Smooth muscle cell (in vitro differentiated cells): ENCODE results near the gene ARL8A. TPM values are rescaled to one million over a fixed set of nuclear protein-coding genes. Genes with fewer than 3 reads are reported as not detected.
"Not testable (repeated sequence)": the region's sequence is repeated elsewhere in the genome, so short reads cannot be mapped to it uniquely, and the experiment has no call there.

Experiments
- DNase-seq: peaks from one replicate; lab custom pipeline; 2025; ENCODE audit not compliant: unreplicated experiment; lab: John Stamatoyannopoulos, UW
- H2AFZ ChIP-seq: fragments of 200-600 bp; sonication (generic); 2 replicates; pipeline ENCODE4 v1.6.0; 2016; ENCODE audit warnings: antibody characterized with exemption, low read depth, mild to moderate bottlenecking
- H3F3A ChIP-seq: fragments of 200-600 bp; sonication (generic); 2 replicates; pipeline ENCODE4 v1.6.0; 2017; ENCODE audit warnings: antibody characterized with exemption, low read depth
- H3K27ac ChIP-seq: fragments of 200-600 bp; sonication (generic); 2 replicates; pipeline ENCODE4 v1.5.1; 2016; ENCODE audit warnings: low read depth, mild to moderate bottlenecking
- H3K27me3 ChIP-seq: fragments of 200-600 bp; sonication (generic); 2 replicates; pipeline ENCODE4 v1.6.1; 2016; ENCODE audit warnings: low read depth, mild to moderate bottlenecking
- H3K36me3 ChIP-seq: fragments of 200-600 bp; sonication (generic); 2 replicates; pipeline ENCODE4 v1.5.1; 2016; ENCODE audit warnings: low read depth
- H3K4me1 ChIP-seq: fragments of 200-600 bp; sonication (generic); 2 replicates; pipeline ENCODE4 v1.5.1; 2016; ENCODE audit warnings: low read depth
- H3K4me2 ChIP-seq: fragments of 200-600 bp; sonication (generic); 2 replicates; pipeline ENCODE4 v1.6.0; 2016; ENCODE audit warnings: mild to moderate bottlenecking
- H3K4me3 ChIP-seq: fragments of 200-600 bp; sonication (generic); 2 replicates; pipeline ENCODE4 v1.5.1; 2016; ENCODE audit warnings: mild to moderate bottlenecking
- H3K79me2 ChIP-seq: fragments of 200-600 bp; sonication (generic); 2 replicates; pipeline ENCODE4 v1.6.0; 2016; ENCODE audit warnings: low read depth, mild to moderate bottlenecking
- H3K9ac ChIP-seq: fragments of 200-600 bp; sonication (generic); 2 replicates; pipeline ENCODE4 v1.6.0; 2016; ENCODE audit warnings: low read depth
- H3K9me3 ChIP-seq: fragments of 200-600 bp; sonication (generic); replicated peaks from 2 replicates; pipeline ENCODE4 v1.5.1; 2016; ENCODE audit warnings: low read depth
- H4K20me1 ChIP-seq: fragments of 200-600 bp; sonication (generic); 2 replicates; pipeline ENCODE4 v1.6.0; 2016; ENCODE audit warnings: low read depth
- CTCF ChIP-seq: fragments of 200-600 bp; sonication (generic); IDR thresholded peaks from 2 replicates; pipeline ENCODE4 v1.5.1; 2017; ENCODE audit warnings: borderline replicate concordance, mild to moderate bottlenecking, antibody characterized with exemption; ENCODE audit not compliant: insufficient read depth, poor library complexity, severe bottlenecking
- WGBS: methylation state at CpG from one replicate; pipeline ENCODE4 v1.1.7; 2016; ENCODE audit warnings: low lambda C conversion rate; 5-methylcytosine and 5-hydroxymethylcytosine counted together
- polyA plus RNA-seq: library from polyadenylated mRNA; unstranded; fragments of >200 nt; fragmentation: Nextera tagmentation; extraction: Ambion mirVana; gene quantifications from 2 replicates; pipeline ENCODE4 v1.2.1, GENCODE V29; 2016
- total RNA-seq: library from RNA; depleted of rRNA; stranded (reverse); fragments of >200 nt; gene quantifications from 2 replicates; pipeline ENCODE4 v1.2.3, GENCODE V29; 2014

Gene ARL8A
- total and polyA plus RNA-seq, 2 experiments from 2014 or later: 44.8 to 54.7 TPM

- H3K4me1 ChIP-seq: peaks cover 6% of the 10 kb centered on the region
- H3K4me2 ChIP-seq: peak overlapping the region; percentile 86
- no peaks in the 10 kb centered on the region for H3K79me2 ChIP-seq
- no peak overlapping the region for H3K9ac ChIP-seq
- WGBS: 47% methylated on average over 18 of the region's 18 CpGs
- no peaks in the 10 kb centered on the region for H4K20me1 ChIP-seq
- no peak overlapping the region for H3K27ac ChIP-seq
- no peaks in the 10 kb centered on the region for H3F3A ChIP-seq
- H3K9me3 ChIP-seq: no peaks in the 10 kb centered on the region
- peak overlapping the region; percentile 46 for H3K4me3 ChIP-seq
- DNase-seq: peak; percentile 26
- peaks cover 33% of the 10 kb centered on the region for H3K27me3 ChIP-seq
- peak overlapping the region; percentile 51 for H2AFZ ChIP-seq
- H3K36me3 ChIP-seq: no peaks in the 10 kb centered on the region
- peak; percentile 83 for TF ChIP-seq CTCF
Measured at GRCh38 chr1:202192770-202193613, 48.5 kb upstream of the ARL8A start.

GRCh38 chr1:202191391-202191790, 46.9 kb upstream of the ARL8A start:
- H3F3A ChIP-seq, H3K27ac ChIP-seq, H3K9me3 ChIP-seq, H3K9ac ChIP-seq, DNase-seq, H3K79me2 ChIP-seq, H2AFZ ChIP-seq, H3K36me3 ChIP-seq, H4K20me1 ChIP-seq, H3K4me3 ChIP-seq, H3K4me2 ChIP-seq, H3K4me1 ChIP-seq: not testable (repeated sequence)
- 98% methylated on average over 18 of the region's 33 CpGs for WGBS
- peaks cover 23% of the 10 kb centered on the region for H3K27me3 ChIP-seq

GRCh38 chr1:202189918-202190715, 45.6 kb upstream of the ARL8A start:
- Histone ChIP-seq H3K9ac (no peak overlapping the region), H3K4me2 (no peak overlapping the region), H3K9me3 (no peaks in the 10 kb centered on the region), H3K79me2 (no peaks in the 10 kb centered on the region), H3K36me3 (no peaks in the 10 kb centered on the region), H4K20me1 (no peaks in the 10 kb centered on the region), H3K4me3 (no peak overlapping the region), H2AFZ (no peak overlapping the region), H3K27me3 (peaks cover 19% of the 10 kb centered on the region), H3F3A (no peaks in the 10 kb centered on the region), H3K4me1 (peaks cover 6% of the 10 kb centered on the region), H3K27ac (no peak overlapping the region)
- no peak for DNase-seq
- TF ChIP-seq CTCF: no peak
- 66% methylated on average over 7 of the region's 7 CpGs for WGBS

GRCh38 chr1:202189001-202189790, 44.7 kb upstream of the ARL8A start:
- Histone ChIP-seq H3K27me3 (peaks cover 11% of the 10 kb centered on the region), H4K20me1 (no peaks in the 10 kb centered on the region), H3K4me2 (no peak overlapping the region), H2AFZ (no peak overlapping the region), H3K9me3 (no peaks in the 10 kb centered on the region), H3K9ac (no peak overlapping the region), H3K4me3 (no peak overlapping the region), H3K27ac (no peak overlapping the region), H3K4me1 (peaks cover 9% of the 10 kb centered on the region), H3K79me2 (no peaks in the 10 kb centered on the region), H3K36me3 (no peaks in the 10 kb centered on the region), H3F3A (no peaks in the 10 kb centered on the region)
- peak; percentile 52 for DNase-seq
- peak; percentile 89 for TF ChIP-seq CTCF
- WGBS: 52% methylated on average over 20 of the region's 20 CpGs
